H1 (cell line): ENCODE measurements around the gene LUZP1. TPM values are rescaled to one million over a fixed set of nuclear protein-coding genes. Genes with fewer than 3 reads are reported as not detected.

Experiments used
- CTCF ChIA-PET: fragments of 300-600 bp; sonication (Branson Sonifier 250); formaldehyde crosslinking; loops from one replicate; lab custom pipeline; 2021; ENCODE audit not compliant: partially characterized antibody; lab: Charles Lee
- POLR2A ChIA-PET: fragments of 300-600 bp; sonication (Branson Sonifier 250); formaldehyde crosslinking; loops from one replicate; lab custom pipeline; 2021; ENCODE audit warnings: inconsistent platforms; ENCODE audit not compliant: partially characterized antibody; lab: Charles Lee
- DNase-seq, 2 experiments: peaks; one replicate each; pipeline versions ENCODE4 v3.0.0 to v3.0.0-alpha.2; 2010 to 2022; ENCODE audit warnings: low spot score in 2 of 2, low read depth in 1 of 2, mixed read lengths in 1 of 2
- FAIRE-seq: peaks from 2 replicates; lab custom pipeline; 2011; peaks lifted over from hg19 to GRCh38; lab: Jason Lieb, UNC
- H2AFZ ChIP-seq: 2 replicates; pipeline ENCODE4 v1.8.1; 2012; ENCODE audit warnings: low read length, inconsistent platforms
- H2AK5ac ChIP-seq: 2 replicates; pipeline ENCODE4 v1.6.1; 2013; ENCODE audit warnings: low read depth, low read length
- H2BK120ac ChIP-seq: replicated peaks from 2 replicates; pipeline ENCODE3; 2013; ENCODE audit warnings: low read depth, low read length, inconsistent platforms
- H2BK12ac ChIP-seq: 2 replicates; pipeline ENCODE4 v1.6.1; 2013; ENCODE audit warnings: low read depth, low read length
- H2BK15ac ChIP-seq: 2 replicates; pipeline ENCODE4 v1.6.1; 2013; ENCODE audit warnings: low read length
- H2BK20ac ChIP-seq: 2 replicates; pipeline ENCODE4 v1.6.1; 2013; ENCODE audit warnings: low read length
- H2BK5ac ChIP-seq: 2 replicates; pipeline ENCODE4 v1.6.1; 2013; ENCODE audit warnings: low read depth, low read length
- H3K14ac ChIP-seq: 2 replicates; pipeline ENCODE4 v1.6.1; 2013; ENCODE audit warnings: inconsistent platforms; ENCODE audit not compliant: insufficient read length
- H3K18ac ChIP-seq: 2 replicates; pipeline ENCODE4 v1.6.1; 2013; ENCODE audit warnings: low read length; ENCODE audit errors: extremely low read depth
- H3K23ac ChIP-seq: 2 replicates; pipeline ENCODE4 v1.6.1; 2013; ENCODE audit warnings: inconsistent platforms; ENCODE audit not compliant: insufficient read length
- H3K23me2 ChIP-seq: 2 replicates; pipeline ENCODE4 v1.6.1; 2013; ENCODE audit warnings: low read depth, low read length
- H3K27ac ChIP-seq: 2 replicates; pipeline ENCODE4 v1.6.1; 2011; ENCODE audit warnings: low read depth, low read length, inconsistent platforms
- H3K27me3 ChIP-seq, 4 experiments: replicated peaks in 1 of 4; 1 replicate in 1 of 4; 2 replicates in 3 of 4; pipeline versions ENCODE4 v1.6.1 to v1.8.1; 2011 to 2013; ENCODE audit warnings: low read length in 3 of 4, mild to moderate bottlenecking in 3 of 4, inconsistent platforms in 2 of 4, mixed read lengths in 2 of 4, moderate library complexity in 1 of 4; ENCODE audit not compliant: control insufficient read depth in 3 of 4, insufficient read depth in 3 of 4; ENCODE audit errors: extremely low read depth in 1 of 4
- H3K36me3 ChIP-seq, 4 experiments: 2 replicates each; pipeline versions ENCODE4 v1.6.1 to v1.8.1; 2011 to 2013; ENCODE audit warnings: mild to moderate bottlenecking in 4 of 4, low read length in 3 of 4, moderate library complexity in 2 of 4, control low read depth in 1 of 4, inconsistent platforms in 1 of 4; ENCODE audit not compliant: insufficient read depth in 4 of 4, control insufficient read depth in 2 of 4
- H3K4ac ChIP-seq: replicated peaks from 2 replicates; pipeline ENCODE3; 2013; ENCODE audit warnings: low read length, low read depth, mixed read lengths, inconsistent platforms; ENCODE audit not compliant: insufficient read length
- H3K4me1 ChIP-seq, 4 experiments: replicated peaks in 1 of 4; 1 replicate in 1 of 4; 2 replicates in 3 of 4; pipeline versions ENCODE4 v1.6.1 to v1.8.1; 2011 to 2013; ENCODE audit warnings: low read length in 3 of 4, inconsistent platforms in 2 of 4, mixed read lengths in 1 of 4; ENCODE audit not compliant: insufficient read depth in 4 of 4, control insufficient read depth in 3 of 4
- H3K4me2 ChIP-seq, 2 experiments: 2 replicates each; pipeline versions ENCODE4 v1.6.1 to v1.8.1; 2011 to 2013; ENCODE audit warnings: low read depth in 2 of 2, low read length in 2 of 2, control low read depth in 1 of 2, inconsistent platforms in 1 of 2, mild to moderate bottlenecking in 1 of 2; ENCODE audit not compliant: insufficient read depth in 1 of 2
- H3K4me3 ChIP-seq, 4 experiments: fragments of 200-600, 300-600 bp in 1 of 4; sonication (generic), shearing (Covaris generic), sonication (Bioruptor Twin) in 1 of 4; 2 replicates each; pipeline versions ENCODE4 v1.5.1 to v1.8.1; 2011 to 2016; ENCODE audit warnings: low read length in 4 of 4, low read depth in 3 of 4, control low read depth in 2 of 4, inconsistent platforms in 2 of 4, mild to moderate bottlenecking in 2 of 4, mixed read lengths in 1 of 4, moderate library complexity in 1 of 4; ENCODE audit not compliant: insufficient read depth in 2 of 4; ENCODE audit errors: extremely low read depth in 1 of 4
- H3K56ac ChIP-seq: replicated peaks from 2 replicates; pipeline ENCODE3; 2013; ENCODE audit warnings: low read depth, mild to moderate bottlenecking, mixed read lengths, low read length, inconsistent platforms; ENCODE audit not compliant: insufficient read length
- H3K79me1 ChIP-seq: 2 replicates; pipeline ENCODE4 v1.6.1; 2013; ENCODE audit warnings: low read depth, low read length, control low read depth
- H3K79me2 ChIP-seq, 2 experiments: 2 replicates each; pipeline versions ENCODE4 v1.6.1 to v1.8.1; 2012 to 2013; ENCODE audit warnings: low read length in 2 of 2, mild to moderate bottlenecking in 2 of 2, inconsistent platforms in 1 of 2; ENCODE audit not compliant: insufficient read depth in 2 of 2, control insufficient read depth in 1 of 2
- H3K9ac ChIP-seq, 4 experiments: replicated peaks in 1 of 4; 1 replicate in 1 of 4; 2 replicates in 3 of 4; pipeline versions ENCODE4 v1.6.1 to v1.8.1; 2011 to 2013; ENCODE audit warnings: low read depth in 3 of 4, low read length in 3 of 4, control low read depth in 2 of 4, mild to moderate bottlenecking in 2 of 4, moderate library complexity in 2 of 4, inconsistent platforms in 1 of 4; ENCODE audit errors: extremely low read depth in 1 of 4
- H3K9me3 ChIP-seq, 2 experiments: 2 replicates each; pipeline versions ENCODE4 v1.6.1 to v1.8.1; 2012 to 2013; ENCODE audit warnings: mild to moderate bottlenecking in 2 of 2, moderate library complexity in 2 of 2, control low read depth in 1 of 2, inconsistent platforms in 1 of 2, low read depth in 1 of 2, low read length in 1 of 2, mixed read lengths in 1 of 2; ENCODE audit not compliant: insufficient read depth in 2 of 2
- H4K20me1 ChIP-seq, 2 experiments: replicated peaks in 1 of 2; 2 replicates each; pipeline versions ENCODE3 to v1.8.1; 2011 to 2013; ENCODE audit warnings: inconsistent platforms in 2 of 2, low read length in 2 of 2, mild to moderate bottlenecking in 1 of 2; ENCODE audit not compliant: insufficient read depth in 2 of 2, control insufficient read depth in 1 of 2
- H4K5ac ChIP-seq: 2 replicates; pipeline ENCODE4 v1.6.1; 2013; ENCODE audit warnings: low read length, low read depth, mixed read lengths, inconsistent platforms; ENCODE audit not compliant: insufficient read length
- H4K8ac ChIP-seq: 2 replicates; pipeline ENCODE4 v1.8.0; 2013; ENCODE audit warnings: mild to moderate bottlenecking, moderate library complexity, low read length, inconsistent platforms; ENCODE audit not compliant: insufficient read depth; ENCODE audit errors: extremely low read depth
- H4K91ac ChIP-seq: replicated peaks from 2 replicates; pipeline ENCODE3; 2013; ENCODE audit warnings: low read length, mixed read lengths, inconsistent platforms; ENCODE audit not compliant: insufficient read length
- CHD2 ChIP-seq: IDR thresholded peaks from 2 replicates; pipeline ENCODE4 v1.6.1; 2012; ENCODE audit warnings: low read length, improper control_type of control experiment
- CTBP2 ChIP-seq: IDR thresholded peaks from 2 replicates; pipeline ENCODE4 v1.7.0; 2011; ENCODE audit warnings: borderline replicate concordance, mild to moderate bottlenecking, moderate library complexity, mixed read lengths, low read length; ENCODE audit not compliant: insufficient read depth, insufficient read length
- GTF2F1 ChIP-seq: IDR thresholded peaks from 2 replicates; pipeline ENCODE4 v1.6.1; 2012; ENCODE audit warnings: low read depth, low read length, improper control_type of control experiment, borderline replicate concordance
- KDM1A ChIP-seq: fragments of 200-600, 300-600 bp; sonication (generic); IDR thresholded peaks from 2 replicates; pipeline ENCODE4 v1.7.1; 2016; ENCODE audit warnings: mild to moderate bottlenecking, low read length, borderline replicate concordance
- NANOG ChIP-seq: IDR thresholded peaks from 2 replicates; pipeline ENCODE4 v1.6.1; 2011; ENCODE audit warnings: low read length, low read depth, mild to moderate bottlenecking, inconsistent platforms; ENCODE audit not compliant: insufficient read depth, poor library complexity, severe bottlenecking
- NRF1 ChIP-seq: IDR thresholded peaks from 2 replicates; pipeline ENCODE4 v1.6.1; 2011; ENCODE audit warnings: mild to moderate bottlenecking, low read depth, low read length, improper control_type of control experiment
- PHF8 ChIP-seq: fragments of 200-600 bp; sonication (generic); conservative IDR thresholded peaks from 2 replicates; pipeline ENCODE4 v1.7.1; 2012; ENCODE audit warnings: low read depth, mild to moderate bottlenecking, inconsistent platforms, low read length, moderate library complexity
- POLR2A ChIP-seq, 2 experiments: IDR thresholded peaks; 1 replicate in 1 of 2; 2 replicates in 1 of 2; pipeline ENCODE4 v1.6.1; 2011; ENCODE audit warnings: low read depth in 2 of 2, low read length in 2 of 2, mild to moderate bottlenecking in 2 of 2; ENCODE audit errors: control extremely low read depth in 1 of 2
- RXRA ChIP-seq: IDR thresholded peaks from 2 replicates; pipeline ENCODE4 v1.6.1; 2011; ENCODE audit warnings: low read depth, mild to moderate bottlenecking, low read length, moderate library complexity; ENCODE audit not compliant: insufficient read depth
- TBP ChIP-seq: IDR thresholded peaks from 2 replicates; pipeline ENCODE4 v1.6.1; 2011; ENCODE audit warnings: low read depth, low read length, improper control_type of control experiment
- WGBS, 2 experiments: shearing (Covaris generic) in 1 of 2; methylation state at CpG; one replicate each; pipeline versions ENCODE4 v1.1.6 to v1.1.7; 2013 to 2015; ENCODE audit warnings: low lambda C conversion rate in 2 of 2, mixed read lengths in 2 of 2, inconsistent platforms in 1 of 2, low coverage in 1 of 2, missing lambda C conversion rate in 1 of 2; ENCODE audit not compliant: insufficient replicate concordance in 2 of 2, insufficient coverage in 1 of 2, insufficient read length in 1 of 2; ENCODE audit errors: extremely low coverage in 1 of 2, missing lambda C conversion rate in 1 of 2; 5-methylcytosine and 5-hydroxymethylcytosine counted together
- polyA plus RNA-seq, 7 experiments: library from polyadenylated mRNA; depleted of rRNA in 3 of 7; stranded (reverse) in 5 of 7; unstranded in 2 of 7; fragments of >200 nt in 5 of 7; fragments of 200-250 nt in 2 of 7; gene quantifications; 1 replicate in 5 of 7; 2 replicates in 1 of 7; 4 replicates in 1 of 7; pipeline versions ENCODE4 v1.2.1 to v1.2.3, GENCODE V29; 2011 to 2013; ENCODE audit warnings: missing spikeins in 2 of 7, mixed read lengths in 2 of 7
- total RNA-seq: library from RNA; stranded (reverse); fragmentation: NEBNext Ultra II Directional; extraction: Animal tissue kit (Norgen Biotek cat#: 25700); gene quantifications from 2 replicates; pipeline ENCODE4 v1.2.1, GENCODE V29; 2021

LUZP1 gene
- total and polyA plus RNA-seq, 2 of the 8 experiments (the other 6 are each of a cell fraction or from before 2014, with no cell fraction given), result 14.0 to 60.5 TPM

DNA sequence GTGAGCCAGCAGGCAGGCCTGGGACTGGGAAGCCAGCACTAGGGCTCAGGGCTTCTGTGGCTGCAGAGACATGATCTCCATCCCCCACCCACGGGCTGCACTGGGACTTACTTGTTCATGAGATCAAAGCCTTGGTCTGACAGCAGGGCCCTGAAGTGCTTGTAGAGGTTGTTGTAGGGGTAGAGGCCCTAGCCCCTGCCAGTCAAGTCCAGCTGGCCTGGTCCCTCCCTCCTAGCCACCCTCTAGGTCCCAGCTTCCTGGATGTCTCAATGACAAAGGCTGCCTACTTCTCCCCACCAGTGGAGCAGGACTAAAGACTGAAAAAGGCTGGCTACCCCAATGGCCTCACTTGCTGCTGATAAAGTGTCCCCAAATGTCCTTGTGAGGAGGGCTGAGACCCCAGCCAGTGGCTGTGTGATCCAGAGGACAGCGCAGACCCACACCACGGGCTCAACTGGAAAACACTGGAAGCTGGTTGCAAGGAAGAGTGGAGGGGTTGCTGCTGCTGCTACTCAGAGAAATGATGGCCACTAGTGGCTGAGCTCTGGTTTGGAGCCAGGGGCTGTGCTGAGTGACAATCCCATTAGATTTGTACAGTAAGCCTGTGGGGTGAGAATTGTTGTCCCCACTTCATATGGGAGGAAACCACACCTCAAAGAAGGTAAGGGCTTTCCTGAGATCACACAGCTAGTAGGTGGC, 47.2 kb upstream of the LUZP1 start:
- no peak for DNase-seq
- peak overlapping the region; percentile 65 to 76 (median 70); a peak in 6 of 8 replicates for H3K4me3 ChIP-seq
- H4K8ac ChIP-seq, result no peak overlapping the region
- H4K20me1 ChIP-seq, result peaks cover 0 to 3% of the 10 kb centered on the region in 2 experiments
- peaks cover 0 to 4% (median 1%) of the 10 kb centered on the region in 4 experiments; a peak in 4 of 7 replicates for H3K27me3 ChIP-seq
- H3K23ac ChIP-seq, result no peak overlapping the region
- H3K23me2 ChIP-seq, result peaks cover 6% of the 10 kb centered on the region; the same call in 1 of the 2 replicates
- no peak overlapping the region for H3K27ac ChIP-seq
- peak overlapping the region; percentile 64 to 80 for H3K4me2 ChIP-seq
- H2BK12ac ChIP-seq, result no peak overlapping the region; the same call in 1 of the 2 replicates
- TF ChIP-seq GTF2F1, result no peak
- no peak for TF ChIP-seq NANOG
- TF ChIP-seq KDM1A, result no peak
- no peak for TF ChIP-seq POLR2A (IDR thresholded peaks at IDR 0.05; ENCODE audit: control extremely low read depth in 1 of 2, low read depth in 2 of 2, low read length in 2 of 2)
- no peak for TF ChIP-seq CHD2
- TF ChIP-seq TBP, result no peak
- TF ChIP-seq RXRA, result no peak
- TF ChIP-seq NRF1, result no peak
- TF ChIP-seq CTBP2, result no peak
- no peak for TF ChIP-seq PHF8
- FAIRE-seq, result no peak
- peak overlapping the region; percentile 53; the same call in 1 of the 2 replicates for H2BK15ac ChIP-seq
- H2BK120ac ChIP-seq, result no peak overlapping the region
- peaks cover 0 to 2% of the 10 kb centered on the region in 2 experiments; a peak in 1 of 4 replicates for H3K79me2 ChIP-seq
- H4K5ac ChIP-seq, result no peak overlapping the region
- H2BK5ac ChIP-seq, result no peak overlapping the region
- H3K9me3 ChIP-seq, result no peaks in the 10 kb centered on the region
- no peak overlapping the region for H2AFZ ChIP-seq
- no peak overlapping the region for H3K9ac ChIP-seq
- H3K14ac ChIP-seq, result no peak overlapping the region
- POLR2A ChIA-PET, result interaction anchor here (1.2 to 1.7 kb wide), 3 partner anchors 15 to 48 kb away, joined by 3 to 5 read pairs (median 4); no protein-coding TSS in a partner anchor
- 0 out of 2 replicates have a peak overlapping the region, but pooled peaks have one; percentile 90 for H2BK20ac ChIP-seq
- no peak overlapping the region for H2AK5ac ChIP-seq
- WGBS, 2 experiments, result 77% methylated on average over 3 of the region's 3 CpGs; no CpG with 5 or more reads in 1 of the 2 experiments
- peaks cover 3% of the 10 kb centered on the region; the same call in 1 of the 2 replicates for H3K79me1 ChIP-seq
- no peak overlapping the region for H3K56ac ChIP-seq
- peak overlapping the region; percentile 42; the same call in 1 of the 2 replicates for H3K18ac ChIP-seq
- 0 out of 8 replicates have a peak, but pooled peaks cover 0 to 3% (median 0%) of the 10 kb centered on the region in 4 experiments for H3K36me3 ChIP-seq
- H3K4me1 ChIP-seq, result peaks cover 6 to 13% (median 9%) of the 10 kb centered on the region in 4 experiments
- CTCF ChIA-PET, result interaction anchor here (0.7 to 1.7 kb wide), 19 partner anchors 9 to 238 kb away, joined by 3 to 11 read pairs (median 4); no protein-coding TSS in a partner anchor
- H3K4ac ChIP-seq, result no peak overlapping the region
- H4K91ac ChIP-seq, result no peak overlapping the region
